CD4-positive, alpha-beta T cell treated with Interleukin-17A for 1 hour (primary cell): ENCODE results near the gene POMGNT2.

Experiments used
- DNase-seq: peaks from one replicate; pipeline ENCODE4 v3.0.0-alpha.2; 2020

The POMGNT2 gene

GRCh38 chr3:43105596-43106292, at the start of gene POMGNT2:
POMGNT2 (minus strand) TSS chr3:43106079; CDS start chr3:43081431, 24,648 bp downstream.
- DNase-seq, result peak; percentile 91

GRCh38 chr3:43154980-43155379, 49.1 kb upstream of the POMGNT2 start:
- DNase-seq, result no peak

GRCh38 chr3:43153216-43154083, 47.6 kb upstream of the POMGNT2 start:
- DNase-seq, result no peak

DNA sequence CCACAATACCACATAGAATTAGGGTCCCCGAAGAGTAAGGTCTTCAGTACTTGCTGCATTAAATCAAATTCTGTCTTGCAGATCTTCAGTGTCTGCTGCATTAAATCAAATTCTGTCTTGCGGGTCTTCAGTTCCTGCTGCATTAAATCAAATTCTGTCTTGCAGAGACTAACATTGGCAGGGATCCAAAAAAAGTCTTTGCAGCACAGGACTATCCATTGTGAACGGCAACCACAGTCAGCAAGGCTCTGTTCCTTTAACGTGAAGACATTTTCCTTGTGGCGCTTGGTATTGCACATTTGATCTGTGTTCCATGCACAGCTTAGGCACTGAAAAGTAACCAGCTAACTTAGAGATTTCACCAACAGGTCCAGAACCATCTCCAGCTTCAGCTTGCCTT, 46.8 kb upstream of the POMGNT2 start:
- no peak for DNase-seq

DNA sequence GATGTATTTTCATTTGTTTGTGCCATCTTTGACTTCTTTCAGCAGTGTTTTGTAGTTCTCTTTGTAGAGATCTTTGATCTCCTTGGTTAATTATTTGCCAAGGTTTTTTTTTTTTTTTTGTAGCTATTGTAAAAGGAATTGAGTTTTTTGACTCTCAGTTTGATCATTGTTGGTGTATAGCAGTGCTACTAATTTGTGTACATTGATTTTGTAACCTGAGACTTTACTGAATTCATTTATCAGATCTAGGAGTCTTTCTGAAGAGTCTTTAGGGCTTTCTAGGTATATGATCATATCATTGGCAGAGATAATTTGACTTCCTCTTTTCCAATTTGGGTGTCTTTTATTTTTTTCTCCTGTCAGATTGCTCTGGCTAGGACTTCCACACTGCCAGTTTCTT, 42.2 kb upstream of the POMGNT2 start:
- DNase-seq, result no peak

DNA sequence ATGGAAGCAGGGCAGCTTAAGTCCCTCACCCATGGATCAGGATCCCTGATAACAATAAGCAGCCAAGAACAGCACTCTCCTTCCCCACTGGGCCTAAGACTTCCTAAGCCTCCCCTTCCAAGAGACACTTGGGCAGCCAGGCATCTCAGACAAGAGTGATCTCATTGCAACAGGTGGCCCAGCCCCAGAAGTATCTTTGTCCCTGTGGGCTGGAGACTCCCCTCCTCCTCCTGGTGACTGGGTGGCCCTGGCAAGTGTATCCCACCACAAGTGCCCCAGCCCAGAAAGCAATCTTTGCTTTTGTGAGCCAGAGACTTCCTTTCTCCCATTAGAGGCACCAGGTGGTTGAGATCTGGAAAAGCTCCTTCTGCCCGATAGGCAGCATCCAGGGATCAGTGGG, 40.7 kb upstream of the POMGNT2 start:
- DNase-seq, result no peak

DNA sequence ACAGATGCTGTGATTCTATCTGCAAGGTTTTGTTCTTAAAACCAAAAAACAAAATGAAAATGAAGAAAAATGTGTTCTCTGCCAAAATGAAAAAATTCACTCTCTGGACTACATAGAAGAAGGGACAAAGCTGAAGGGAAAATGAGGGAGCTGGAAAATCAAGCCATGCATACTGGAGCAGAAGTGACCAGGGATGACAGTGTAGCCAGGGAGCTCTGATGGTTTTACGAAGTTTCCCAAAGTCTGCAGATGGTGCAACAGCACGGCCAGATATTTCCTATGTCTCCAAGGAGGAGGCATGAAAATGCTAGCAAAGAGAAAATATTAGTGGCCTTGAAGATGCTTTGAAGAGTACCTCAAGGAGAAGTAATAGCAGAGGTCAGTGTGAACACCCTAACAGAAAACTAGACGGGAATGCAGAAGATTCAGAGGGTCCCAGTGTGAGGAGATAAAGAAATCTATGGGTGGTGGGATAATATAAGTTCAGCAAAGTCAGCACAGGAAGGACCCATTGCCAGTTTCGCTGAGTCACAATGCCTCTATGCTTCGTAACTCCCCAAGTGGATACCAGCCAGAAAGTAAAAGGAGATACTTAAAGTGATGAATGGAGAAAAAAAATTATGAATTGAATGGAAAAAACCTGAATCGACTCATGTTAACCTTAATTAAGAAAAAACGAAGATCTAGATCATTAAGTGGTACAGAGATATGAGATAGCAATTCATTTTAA, 39.0 kb upstream of the POMGNT2 start:
- no peak for DNase-seq

GRCh38 chr3:43142472-43142871, 36.6 kb upstream of the POMGNT2 start:
- DNase-seq, result no peak

GRCh38 chr3:43138488-43139231, 32.8 kb upstream of the POMGNT2 start:
- DNase-seq, result no peak

DNA sequence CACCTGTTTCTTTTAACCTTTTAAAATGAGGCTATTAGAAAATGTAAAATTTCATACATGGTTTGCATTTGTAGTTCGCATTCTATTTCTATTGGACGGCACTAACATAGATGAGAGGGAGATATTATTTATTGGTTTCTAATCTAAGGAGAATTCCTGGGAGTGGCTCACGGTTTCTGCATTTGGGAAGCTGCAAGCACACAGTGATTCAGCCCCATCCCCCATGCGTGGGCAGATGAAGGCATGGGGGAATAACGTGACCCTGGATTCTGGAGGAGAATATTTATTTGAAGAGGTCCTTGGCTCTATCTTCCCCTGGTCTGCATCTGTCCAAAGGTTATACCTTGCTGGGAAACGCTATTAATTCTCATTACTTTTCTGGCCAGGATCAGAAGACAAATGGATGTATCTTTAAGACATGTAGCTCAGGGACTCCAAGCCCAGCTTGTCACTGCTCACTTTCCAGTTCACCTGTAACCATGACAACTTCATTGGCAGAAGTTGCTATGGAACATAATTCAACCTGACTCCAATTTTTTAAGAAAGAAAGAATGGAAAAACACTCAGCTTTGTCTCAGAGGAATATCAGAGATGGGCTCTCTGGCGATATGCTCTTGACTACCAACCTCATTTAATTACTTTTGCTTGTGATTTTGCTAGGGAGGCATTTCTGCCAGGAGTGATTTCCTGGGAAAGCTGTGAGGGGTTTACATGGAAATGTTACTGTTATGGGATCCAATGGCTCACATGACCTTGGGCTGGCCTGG, 27.2 kb upstream of the POMGNT2 start:
- DNase-seq, result no peak

- no peak for DNase-seq
Measured at GRCh38 chr3:43132193-43132592, 26.3 kb upstream of the POMGNT2 start.

DNA sequence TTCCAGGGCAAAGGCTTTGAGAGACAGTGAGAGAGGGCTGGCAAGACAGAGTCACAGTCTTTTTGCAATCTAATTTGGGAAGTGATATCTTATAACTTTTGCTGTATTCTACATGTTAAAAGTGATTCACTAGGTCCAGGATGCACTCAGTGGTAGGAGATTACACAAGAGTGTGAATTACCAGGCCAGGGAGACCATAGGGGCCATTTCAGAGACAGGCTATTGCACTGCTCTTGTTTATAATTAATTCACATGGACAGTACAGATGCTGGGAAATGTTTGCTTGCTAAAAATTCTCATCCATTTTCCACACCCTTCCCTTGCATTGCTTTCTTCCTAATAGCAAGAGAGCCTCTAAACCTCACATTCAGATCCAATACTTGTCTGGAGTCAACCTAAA, 22.6 kb upstream of the POMGNT2 start:
- DNase-seq, result no peak

DNA sequence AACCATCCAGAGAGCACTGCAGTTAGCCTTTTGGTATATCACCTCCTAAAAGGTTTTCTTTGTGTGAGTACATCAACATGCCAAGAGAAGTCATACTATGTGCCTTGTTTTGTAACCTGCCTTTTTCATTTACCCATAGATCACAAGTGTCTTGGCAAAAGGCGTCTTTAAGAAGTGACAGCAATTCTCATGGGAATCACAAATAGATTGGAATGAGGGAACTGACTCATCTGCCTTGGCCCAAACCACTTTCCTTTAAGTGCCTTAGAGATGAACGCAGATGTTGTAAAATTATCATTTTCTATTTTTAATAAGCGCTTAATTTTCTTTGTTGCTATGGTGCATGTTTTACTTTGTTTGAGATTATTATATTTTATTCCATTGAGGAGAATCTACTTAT, 20.7 kb upstream of the POMGNT2 start:
- no peak for DNase-seq

- no peak for DNase-seq
Measured at GRCh38 chr3:43123895-43124294, 18.0 kb upstream of the POMGNT2 start.

DNA sequence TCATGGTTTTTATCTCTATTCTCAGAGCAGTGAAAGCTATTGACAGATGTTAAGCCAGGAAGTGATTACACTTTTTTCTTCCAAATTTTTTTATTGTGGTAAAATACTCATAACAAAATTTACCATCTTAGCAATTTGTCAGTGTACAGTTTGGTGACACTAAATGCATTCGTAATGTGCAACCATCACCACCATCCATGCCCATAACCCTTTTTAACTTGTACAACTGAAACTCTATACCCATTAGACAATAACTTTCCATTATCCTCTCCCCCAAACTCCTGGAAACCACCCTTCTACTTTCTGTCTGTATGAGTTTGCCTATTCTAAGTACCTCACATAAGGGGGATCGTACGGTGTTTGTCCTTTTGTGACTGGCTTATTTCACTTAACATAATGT, 15.1 kb upstream of the POMGNT2 start:
- DNase-seq, result no peak

GRCh38 chr3:43117257-43117656, 11.4 kb upstream of the POMGNT2 start:
- no peak for DNase-seq

GRCh38 chr3:43113671-43114070, 7.8 kb upstream of the POMGNT2 start:
- no peak for DNase-seq

DNA sequence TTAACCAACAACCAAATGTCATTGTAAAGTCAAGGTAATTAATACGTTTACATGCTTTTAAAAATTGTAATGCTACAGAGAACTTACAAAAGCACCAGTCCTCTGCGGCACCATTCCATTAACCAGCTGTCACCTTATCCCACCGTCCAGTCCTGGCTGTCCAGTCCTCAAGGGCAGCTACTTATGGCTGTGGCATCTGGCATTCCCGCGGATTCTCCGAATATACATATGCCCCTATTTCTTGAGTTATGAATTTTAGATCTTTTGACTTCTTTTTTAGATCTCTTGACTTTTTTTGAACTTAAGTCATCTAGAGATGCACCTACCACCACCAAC, 382 bp upstream of the POMGNT2 start:
- DNase-seq, result no peak

DNA sequence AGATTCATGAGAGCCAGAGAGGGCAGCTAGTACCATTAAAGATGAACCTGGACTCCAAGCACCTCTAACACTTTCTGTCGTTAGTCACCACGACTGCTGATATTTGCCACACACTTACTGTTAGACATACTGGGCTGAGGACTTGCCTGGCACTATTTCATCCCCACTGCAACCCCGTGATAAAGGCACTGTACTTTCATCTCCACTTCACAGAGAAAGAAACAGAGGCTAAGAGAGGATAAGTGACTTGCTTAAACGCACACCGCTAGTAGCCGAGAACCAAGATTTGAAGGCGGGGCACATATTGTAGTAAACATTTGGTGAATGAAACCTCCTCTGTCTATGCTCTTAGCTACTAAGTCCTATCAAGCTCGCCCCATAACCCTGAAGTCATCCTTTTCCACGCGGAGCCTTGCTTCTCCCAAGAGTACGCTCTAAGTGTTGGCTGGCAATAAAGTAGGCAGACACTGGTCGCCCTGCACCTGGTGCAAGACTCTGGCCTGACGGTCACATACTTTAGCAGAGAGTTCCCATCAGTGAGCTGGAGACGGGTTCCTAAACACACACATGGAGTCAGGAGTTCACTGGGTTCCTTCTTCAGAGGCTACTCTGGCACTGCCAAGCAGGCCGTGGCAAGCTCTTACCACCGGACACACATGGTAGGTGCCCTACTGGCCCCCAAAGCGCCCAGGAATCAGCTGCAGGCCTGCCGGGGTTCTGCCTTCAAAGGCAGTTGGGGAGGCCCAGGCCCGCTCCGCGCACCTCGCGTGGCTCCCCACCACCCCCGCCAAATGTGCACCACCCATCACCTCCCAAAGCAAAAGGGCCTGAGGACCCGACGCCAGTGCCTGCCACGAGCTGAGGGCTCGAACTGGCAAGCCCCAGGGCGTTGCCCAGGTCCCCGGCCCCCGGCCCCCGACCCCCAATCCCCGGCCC, 951 bp downstream of the POMGNT2 start:
- no peak for DNase-seq

DNA sequence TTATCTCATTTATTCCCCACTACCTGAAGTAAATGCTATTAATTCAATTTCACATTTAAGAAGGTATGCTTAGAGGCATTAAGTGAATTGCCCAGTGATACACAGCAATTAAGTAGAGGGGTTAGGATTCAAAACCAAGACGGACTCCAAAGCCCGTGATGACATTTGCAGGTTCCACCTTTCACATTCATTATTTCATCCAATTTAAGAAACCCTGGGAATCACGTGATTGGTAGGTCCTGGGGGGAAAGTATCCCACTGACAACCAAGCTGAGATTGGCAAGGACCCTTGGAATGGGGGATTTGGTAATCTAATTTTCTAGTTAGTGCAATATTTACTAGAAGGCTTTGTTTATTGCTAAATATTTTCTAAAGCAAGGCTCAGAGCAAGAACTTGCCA, 1.8 kb downstream of the POMGNT2 start:
- DNase-seq, result no peak
